PC-9 (cell line): ENCODE results near the gene ALK. TPM values are rescaled to one million over a fixed set of nuclear protein-coding genes. Genes with fewer than 3 reads are reported as not detected.

Source experiments
- BruUV-seq: library from RNA; stranded (reverse); fragments of 400-500 nt; replicated peaks from 2 replicates; lab custom pipeline; 2021; lab: Mats Ljungman, UMichigan
- CTCF ChIA-PET: fragments of 300-600 bp; sonication (Branson Sonifier 250); formaldehyde crosslinking; loops from one replicate; lab custom pipeline; 2022; ENCODE audit warnings: antibody characterized with exemption; lab: Charles Lee
- POLR2A ChIA-PET: fragments of 300-600 bp; sonication (Branson Sonifier 250); formaldehyde crosslinking; loops from one replicate; lab custom pipeline; 2022; ENCODE audit warnings: antibody characterized with exemption; ENCODE audit not compliant: unreplicated experiment; lab: Charles Lee
- DNase-seq, 2 experiments: peaks; one replicate each; pipeline versions ENCODE4 v3.0.0 to v3.0.0-alpha.2; 2015 to 2022; ENCODE audit warnings: mixed read lengths in 1 of 2
- H2AFZ ChIP-seq: fragments of 200-600 bp; sonication (generic); 2 replicates; pipeline ENCODE4 v1.8.1; 2017; ENCODE audit warnings: antibody characterized with exemption
- H3F3A ChIP-seq: fragments of 200-600 bp; sonication (generic); 2 replicates; pipeline ENCODE4 v1.8.1; 2017; ENCODE audit warnings: antibody characterized with exemption, mild to moderate bottlenecking, low read depth; ENCODE audit not compliant: insufficient read depth
- H3K27ac ChIP-seq: fragments of 200-600 bp; sonication (generic); 2 replicates; pipeline ENCODE4 v1.6.1; 2016; ENCODE audit warnings: mixed run types
- H3K27me3 ChIP-seq: fragments of 200-600 bp; sonication (generic); 2 replicates; pipeline ENCODE4 v1.6.1; 2016; ENCODE audit warnings: low read depth, mixed run types; ENCODE audit not compliant: insufficient read depth
- H3K36me3 ChIP-seq: fragments of 200-600 bp; sonication (generic); 2 replicates; pipeline ENCODE4 v1.6.1; 2016; ENCODE audit warnings: low read depth, mixed run types
- H3K4me1 ChIP-seq: fragments of 200-600 bp; sonication (generic); replicated peaks from 2 replicates; pipeline ENCODE4 v1.6.1; 2016; ENCODE audit warnings: mixed run types; ENCODE audit not compliant: insufficient read depth
- H3K4me2 ChIP-seq: fragments of 200-600 bp; sonication (generic); 2 replicates; pipeline ENCODE4 v1.6.1; 2017; ENCODE audit warnings: mixed run types
- H3K4me3 ChIP-seq: fragments of 200-600 bp; sonication (generic); 2 replicates; pipeline ENCODE4 v1.6.1; 2016; ENCODE audit warnings: mixed run types
- H3K79me2 ChIP-seq: fragments of 200-600 bp; sonication (generic); 2 replicates; pipeline ENCODE4 v1.6.1; 2017; ENCODE audit warnings: low read depth, mixed run types
- H3K9me2 ChIP-seq: fragments of 200-600 bp; sonication (generic); 2 replicates; pipeline ENCODE4 v1.8.1; 2017; ENCODE audit warnings: mild to moderate bottlenecking; ENCODE audit not compliant: insufficient read depth
- H3K9me3 ChIP-seq: fragments of 200-600 bp; sonication (generic); 2 replicates; pipeline ENCODE4 v1.8.1; 2016; ENCODE audit warnings: low read depth; ENCODE audit not compliant: insufficient read depth
- H4K20me1 ChIP-seq: fragments of 200-600 bp; sonication (generic); 2 replicates; pipeline ENCODE4 v1.8.1; 2017; ENCODE audit not compliant: insufficient read depth
- CTCF ChIP-seq: fragments of 200-600 bp; sonication (generic); conservative IDR thresholded peaks from 2 replicates; pipeline ENCODE4 v1.6.1; 2017; ENCODE audit warnings: mixed run types, antibody characterized with exemption, mild to moderate bottlenecking, moderate library complexity
- EZH2 ChIP-seq: fragments of 200-600 bp; sonication (generic); IDR thresholded peaks from 2 replicates; pipeline ENCODE4 v1.8.0; 2017; ENCODE audit warnings: antibody characterized with exemption, low read depth
- intact Hi-C: fragments of 100-400 bp; cut with micrococcal nuclease; formaldehyde crosslinking; loops from one replicate; pipeline ENCODE4 v1.10.0; 2022; ENCODE audit not compliant: unreplicated experiment
- total RNA-seq: library from RNA; stranded (reverse); gene quantifications from 2 replicates; pipeline ENCODE4 v1.2.3, GENCODE V29; 2021

Gene ALK
- total RNA-seq, 1 experiment from 2014 or later = not detected

- intact Hi-C loops = no loop called here
- Histone ChIP-seq H3K9me3 (no peaks in the 10 kb centered on the region), H4K20me1 (no peaks in the 10 kb centered on the region), H3K9me2 (no peaks in the 10 kb centered on the region), H3F3A (no peaks in the 10 kb centered on the region), H3K79me2 (no peaks in the 10 kb centered on the region), H3K4me1 (no peaks in the 10 kb centered on the region), H3K36me3 (no peaks in the 10 kb centered on the region), H3K27me3 (peaks cover 16% of the 10 kb centered on the region), H2AFZ (no peak overlapping the region), H3K4me3 (no peak overlapping the region), H3K27ac (no peak overlapping the region), H3K4me2 (no peak overlapping the region)
- BruUV-seq = no TSS peak
- POLR2A ChIA-PET = no interaction called here
- TF ChIP-seq EZH2 (no peak), CTCF (no peak)
- CTCF ChIA-PET = no interaction called here
- no peak for DNase-seq
Measured at GRCh38 chr2:29433920-29434319, 487.5 kb downstream of the ALK start.

GRCh38 chr2:29433128-29433527 lies 488.3 kb downstream of the ALK start:
- Histone ChIP-seq H3K27ac (no peak overlapping the region), H3K9me2 (no peaks in the 10 kb centered on the region), H3K9me3 (no peaks in the 10 kb centered on the region), H3K4me2 (no peak overlapping the region), H3K36me3 (no peaks in the 10 kb centered on the region), H3F3A (no peaks in the 10 kb centered on the region), H2AFZ (no peak overlapping the region), H3K4me3 (no peak overlapping the region), H4K20me1 (no peaks in the 10 kb centered on the region), H3K27me3 (peaks cover 16% of the 10 kb centered on the region), H3K4me1 (no peaks in the 10 kb centered on the region), H3K79me2 (no peaks in the 10 kb centered on the region)
- POLR2A ChIA-PET = no interaction called here
- BruUV-seq = no TSS peak
- intact Hi-C loops = no loop called here
- CTCF ChIA-PET = no interaction called here
- TF ChIP-seq CTCF = no peak
- no peak for TF ChIP-seq EZH2
- no peak for DNase-seq

GRCh38 chr2:29431485-29431884 lies 489.9 kb downstream of the ALK start:
- Histone ChIP-seq H3K4me3 (no peak overlapping the region), H3K27ac (no peak overlapping the region), H3F3A (no peaks in the 10 kb centered on the region), H3K36me3 (no peaks in the 10 kb centered on the region), H3K9me3 (no peaks in the 10 kb centered on the region), H2AFZ (no peak overlapping the region), H4K20me1 (no peaks in the 10 kb centered on the region), H3K27me3 (peaks cover 10% of the 10 kb centered on the region), H3K4me1 (no peaks in the 10 kb centered on the region), H3K4me2 (no peak overlapping the region), H3K9me2 (no peaks in the 10 kb centered on the region), H3K79me2 (no peaks in the 10 kb centered on the region)
- DNase-seq = no peak
- ChIA-PET CTCF (no interaction called here), POLR2A (no interaction called here)
- intact Hi-C loops = no loop called here
- no TSS peak for BruUV-seq
- TF ChIP-seq CTCF = no peak
- TF ChIP-seq EZH2 = no peak
